ENCODE measurements around the gene TUB. TPM values are rescaled to one million over a fixed set of nuclear protein-coding genes. Genes with fewer than 3 reads are reported as not detected.

Gene TUB
- polyA plus RNA-seq, 3 donors = not detected

DNA sequence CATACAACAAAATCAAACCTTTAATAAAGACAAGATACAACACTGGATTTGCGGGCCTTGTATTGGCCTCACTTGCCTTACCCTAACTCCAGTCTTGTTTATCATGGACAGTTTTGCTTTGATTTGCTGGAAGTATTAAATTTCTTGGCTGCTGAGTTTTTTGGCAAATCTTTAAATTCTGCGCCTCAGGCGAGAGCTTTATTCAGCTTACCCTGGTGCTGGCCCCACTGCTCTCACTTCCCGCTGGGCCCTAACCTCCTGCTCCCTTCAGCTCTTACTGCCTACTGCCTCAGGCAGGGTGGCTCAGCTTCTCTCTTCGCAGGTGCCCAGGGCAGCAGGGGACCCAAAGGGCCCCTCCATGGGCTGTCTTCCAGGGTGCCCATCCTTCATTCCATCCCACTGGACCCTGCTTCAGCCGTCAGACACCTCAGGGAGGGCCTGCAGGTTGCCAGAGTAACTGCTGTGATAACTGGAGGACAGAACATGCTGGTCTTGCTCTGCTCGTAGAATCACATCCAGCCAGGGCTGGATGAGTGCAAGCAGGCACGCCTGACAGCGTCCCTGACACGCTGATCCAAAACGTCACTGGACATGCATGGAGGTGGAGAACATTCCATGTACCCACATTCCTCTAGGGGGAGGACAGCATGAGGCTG is 45.7 kb upstream of the TUB start:
- no peak for DNase-seq
- H2AFZ ChIP-seq (ENCODE audit: insufficient read depth, low read depth, low read length, poor library complexity, severe bottlenecking) = no peak overlapping the region
- peaks cover 9% of the 10 kb centered on the region for H3K4me1 Mint-ChIP-seq
- H4K20me1 ChIP-seq (ENCODE audit: insufficient read depth, low read length) = no peaks in the 10 kb centered on the region
- H3K4me3 ChIP-seq (replicated peaks in 1 of 3; ENCODE audit: low read depth in 2 of 3, low read length in 3 of 3) = no peak overlapping the region
- H3K9me3 Mint-ChIP-seq = no peaks in the 10 kb centered on the region
- no peaks in the 10 kb centered on the region for H3K79me2 ChIP-seq (ENCODE audit: insufficient read depth, low read length)
- no peak overlapping the region for H3K9ac ChIP-seq (ENCODE audit: insufficient read depth, low read length, poor library complexity, severe bottlenecking)
- H3K36me3 ChIP-seq (replicated peaks in 1 of 2; ENCODE audit: control insufficient read depth in 1 of 2, insufficient read depth in 2 of 2, low read length in 2 of 2) = no peaks in the 10 kb centered on the region
- H3K4me1 ChIP-seq (ENCODE audit: control insufficient read depth in 1 of 2, insufficient read depth in 2 of 2, low read length in 2 of 2) = no peaks in the 10 kb centered on the region
- intact Hi-C loops (cut with micrococcal nuclease) = no loop called here
- H3K27ac ChIP-seq (ENCODE audit: low read depth in 1 of 2, low read length in 2 of 2) = no peak overlapping the region
- H3K4me3 Mint-ChIP-seq = no peak overlapping the region
- no peak overlapping the region for H3K4me2 ChIP-seq (replicated peaks; ENCODE audit: extremely low read depth, low read length, poor library complexity, severe bottlenecking)
- peaks cover 4 to 10% (median 5%) of the 10 kb centered on the region in 3 donors for H3K27me3 Mint-ChIP-seq (ENCODE audit: low read depth in 3 of 3)
- H3K9me3 ChIP-seq (replicated peaks in 1 of 2; ENCODE audit: control insufficient read depth in 1 of 2, insufficient read depth in 1 of 2, low read length in 2 of 2) = no peaks in the 10 kb centered on the region
- WGBS (ENCODE audit: insufficient coverage) = 93% methylated on average over 5 of the region's 11 CpGs
- H3K36me3 Mint-ChIP-seq = no peaks in the 10 kb centered on the region
- H3K27me3 ChIP-seq (ENCODE audit: control insufficient read depth in 2 of 2, insufficient read depth in 2 of 2, low read length in 2 of 2) = no peaks in the 10 kb centered on the region
- TF ChIP-seq, protein P1, sequence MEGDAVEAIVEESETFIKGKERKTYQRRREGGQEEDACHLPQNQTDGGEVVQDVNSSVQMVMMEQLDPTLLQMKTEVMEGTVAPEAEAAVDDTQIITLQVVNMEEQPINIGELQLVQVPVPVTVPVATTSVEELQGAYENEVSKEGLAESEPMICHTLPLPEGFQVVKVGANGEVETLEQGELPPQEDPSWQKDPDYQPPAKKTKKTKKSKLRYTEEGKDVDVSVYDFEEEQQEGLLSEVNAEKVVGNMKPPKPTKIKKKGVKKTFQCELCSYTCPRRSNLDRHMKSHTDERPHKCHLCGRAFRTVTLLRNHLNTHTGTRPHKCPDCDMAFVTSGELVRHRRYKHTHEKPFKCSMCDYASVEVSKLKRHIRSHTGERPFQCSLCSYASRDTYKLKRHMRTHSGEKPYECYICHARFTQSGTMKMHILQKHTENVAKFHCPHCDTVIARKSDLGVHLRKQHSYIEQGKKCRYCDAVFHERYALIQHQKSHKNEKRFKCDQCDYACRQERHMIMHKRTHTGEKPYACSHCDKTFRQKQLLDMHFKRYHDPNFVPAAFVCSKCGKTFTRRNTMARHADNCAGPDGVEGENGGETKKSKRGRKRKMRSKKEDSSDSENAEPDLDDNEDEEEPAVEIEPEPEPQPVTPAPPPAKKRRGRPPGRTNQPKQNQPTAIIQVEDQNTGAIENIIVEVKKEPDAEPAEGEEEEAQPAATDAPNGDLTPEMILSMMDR (IDR thresholded peaks at IDR 0.05) = no peak
- H3K27ac Mint-ChIP-seq = no peak overlapping the region

DNA sequence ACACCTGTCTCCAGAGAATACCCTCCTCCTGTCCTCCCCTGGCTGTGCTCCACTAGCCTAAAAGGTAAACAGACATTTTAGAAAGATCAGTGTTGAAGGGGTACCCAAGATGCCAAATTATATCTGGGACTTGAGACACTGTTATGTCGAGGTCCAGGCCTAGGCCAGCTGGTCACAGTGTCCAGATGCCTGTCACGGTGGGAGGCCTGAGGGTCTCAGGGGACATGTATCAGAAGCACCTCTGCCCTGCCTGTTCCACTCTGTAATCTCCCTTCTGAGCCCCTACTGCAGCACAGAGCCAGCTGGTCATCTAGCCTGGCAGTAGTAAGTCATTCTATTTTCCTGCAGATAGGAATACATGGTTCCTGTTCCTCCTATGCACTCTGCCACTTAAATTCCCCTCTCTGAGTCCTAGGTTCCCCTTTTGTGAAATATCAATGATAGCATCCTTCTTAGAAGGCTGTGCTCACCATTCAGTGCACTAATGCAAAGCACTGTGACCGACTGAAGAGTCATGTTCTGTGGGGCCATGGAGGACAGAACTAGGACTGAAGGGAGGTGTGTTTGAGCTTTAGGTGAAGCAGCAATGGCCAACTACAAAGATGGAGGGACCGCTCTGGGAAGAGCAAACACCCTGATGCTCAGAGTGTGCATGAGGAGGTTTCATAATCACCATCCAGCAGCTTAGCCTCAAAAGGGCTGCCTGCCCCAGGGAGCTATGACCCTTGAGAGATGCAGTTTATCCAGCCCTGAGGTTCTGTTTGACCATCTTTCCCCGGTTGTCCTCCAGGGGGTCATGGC is 44.8 kb upstream of the TUB start:
- Mint-ChIP-seq H3K4me3 (no peak overlapping the region), H3K27ac (no peak overlapping the region), H3K4me1 (peaks cover 9% of the 10 kb centered on the region), H3K9me3 (no peaks in the 10 kb centered on the region), H3K36me3 (no peaks in the 10 kb centered on the region), H3K27me3 (ENCODE audit: low read depth in 3 of 3) (peaks cover 2 to 10% (median 5%) of the 10 kb centered on the region in 3 donors)
- no peaks in the 10 kb centered on the region for H3K9me3 ChIP-seq (replicated peaks in 1 of 2; ENCODE audit: control insufficient read depth in 1 of 2, insufficient read depth in 1 of 2, low read length in 2 of 2)
- no peak overlapping the region for H3K4me2 ChIP-seq (replicated peaks; ENCODE audit: extremely low read depth, low read length, poor library complexity, severe bottlenecking)
- TF ChIP-seq, protein P1 (IDR thresholded peaks at IDR 0.05) = no peak
- H3K27me3 ChIP-seq (ENCODE audit: control insufficient read depth in 2 of 2, insufficient read depth in 2 of 2, low read length in 2 of 2) = no peaks in the 10 kb centered on the region
- no peak overlapping the region for H3K4me3 ChIP-seq (replicated peaks in 1 of 3; ENCODE audit: low read depth in 2 of 3, low read length in 3 of 3)
- no peaks in the 10 kb centered on the region for H3K79me2 ChIP-seq (ENCODE audit: insufficient read depth, low read length)
- intact Hi-C loops (cut with micrococcal nuclease) = no loop called here
- no peak for DNase-seq
- no peaks in the 10 kb centered on the region for H3K36me3 ChIP-seq (replicated peaks in 1 of 2; ENCODE audit: control insufficient read depth in 1 of 2, insufficient read depth in 2 of 2, low read length in 2 of 2)
- H3K27ac ChIP-seq (ENCODE audit: low read depth in 1 of 2, low read length in 2 of 2) = no peak overlapping the region
- 94% methylated on average over 5 of the region's 5 CpGs for WGBS (ENCODE audit: insufficient coverage)
- H3K4me1 ChIP-seq (ENCODE audit: control insufficient read depth in 1 of 2, insufficient read depth in 2 of 2, low read length in 2 of 2) = no peaks in the 10 kb centered on the region
- H3K9ac ChIP-seq (ENCODE audit: insufficient read depth, low read length, poor library complexity, severe bottlenecking) = no peak overlapping the region
- H4K20me1 ChIP-seq (ENCODE audit: insufficient read depth, low read length) = no peaks in the 10 kb centered on the region
- no peak overlapping the region for H2AFZ ChIP-seq (ENCODE audit: insufficient read depth, low read depth, low read length, poor library complexity, severe bottlenecking)

All from CD14-positive monocyte (primary cell).